Endometrial microvascular endothelial cells (primary cell): ENCODE results near the gene BRAT1. TPM values are rescaled to one million over a fixed set of nuclear protein-coding genes. Genes with fewer than 3 reads are reported as not detected.
"Not testable (repeated sequence)": the region's sequence is repeated elsewhere in the genome, so short reads cannot be mapped to it uniquely, and the experiment has no call there.

Experiments
- in situ Hi-C: cut with HindIII; loops from 2 replicates; pipeline ENCODE4 v1.10.0; 2017; ENCODE audit warnings: low sequenced_read_pairs, low pct_unique_long_range_greater_than_20kb; ENCODE audit errors: inconsistent ontology term
- total RNA-seq: library from RNA; depleted of rRNA; stranded (reverse); fragments of >200 nt; gene quantifications from one replicate; pipeline ENCODE4 v1.2.3, GENCODE V29; 2015; ENCODE audit errors: inconsistent ontology term

BRAT1 gene
- total RNA-seq, 1 donor from 2014 or later, result 48.5 TPM

GRCh38 chr7:2541291-2542010, 13.9 kb downstream of the BRAT1 start:
- in situ Hi-C loops, result no loop called here

GRCh38 chr7:2540641-2541051, 14.7 kb downstream of the BRAT1 start:
- in situ Hi-C loops, result no loop called here

GRCh38 chr7:2540133-2540532, 15.2 kb downstream of the BRAT1 start:
- in situ Hi-C loops, result no loop called here

GRCh38 chr7:2539031-2539911, 16.1 kb downstream of the BRAT1 start:
- in situ Hi-C loops, result no loop called here

GRCh38 chr7:2537981-2538851, 17.1 kb downstream of the BRAT1 start:
- in situ Hi-C loops, result no loop called here

GRCh38 chr7:2535872-2536627, 19.3 kb downstream of the BRAT1 start:
- in situ Hi-C loops, result not testable (repeated sequence)

- in situ Hi-C loops, result not testable (repeated sequence)
Measured at GRCh38 chr7:2534214-2534613, 21.1 kb downstream of the BRAT1 start.

GRCh38 chr7:2533566-2533965, 21.8 kb downstream of the BRAT1 start:
- in situ Hi-C loops, result not testable (repeated sequence)

- in situ Hi-C loops, result not testable (repeated sequence)
Measured at GRCh38 chr7:2532816-2533215, 22.5 kb downstream of the BRAT1 start.

GRCh38 chr7:2532199-2532772, 23.0 kb downstream of the BRAT1 start:
- in situ Hi-C loops, result not testable (repeated sequence)

GRCh38 chr7:2531796-2532110, 23.6 kb downstream of the BRAT1 start:
- in situ Hi-C loops, result not testable (repeated sequence)

- in situ Hi-C loops, result not testable (repeated sequence)
Measured at GRCh38 chr7:2530994-2531795, 24.1 kb downstream of the BRAT1 start.

GRCh38 chr7:2530071-2530987, 25.0 kb downstream of the BRAT1 start:
- in situ Hi-C loops, result no loop called here

- in situ Hi-C loops, result no loop called here
Measured at GRCh38 chr7:2529161-2530070, 25.9 kb downstream of the BRAT1 start.

- in situ Hi-C loops, result no loop called here
Measured at GRCh38 chr7:2528481-2529095, 26.7 kb downstream of the BRAT1 start.
